Astrocyte (in vitro differentiated cells and primary cell): ENCODE results near the gene RPS6KA2.

Source experiments
- EZH2 ChIP-seq: IDR thresholded peaks from 2 replicates; pipeline ENCODE4 v1.6.1; 2012; ENCODE audit warnings: mild to moderate bottlenecking, low read length, inconsistent platforms; ENCODE audit not compliant: insufficient read depth
- TF ChIP-seq, protein P1 (sequence below): IDR thresholded peaks from 2 replicates; pipeline ENCODE4 v1.5.1; 2011; ENCODE audit warnings: low read depth, mild to moderate bottlenecking, inconsistent platforms, low read length, moderate library complexity; ENCODE audit not compliant: insufficient read depth

DNA sequence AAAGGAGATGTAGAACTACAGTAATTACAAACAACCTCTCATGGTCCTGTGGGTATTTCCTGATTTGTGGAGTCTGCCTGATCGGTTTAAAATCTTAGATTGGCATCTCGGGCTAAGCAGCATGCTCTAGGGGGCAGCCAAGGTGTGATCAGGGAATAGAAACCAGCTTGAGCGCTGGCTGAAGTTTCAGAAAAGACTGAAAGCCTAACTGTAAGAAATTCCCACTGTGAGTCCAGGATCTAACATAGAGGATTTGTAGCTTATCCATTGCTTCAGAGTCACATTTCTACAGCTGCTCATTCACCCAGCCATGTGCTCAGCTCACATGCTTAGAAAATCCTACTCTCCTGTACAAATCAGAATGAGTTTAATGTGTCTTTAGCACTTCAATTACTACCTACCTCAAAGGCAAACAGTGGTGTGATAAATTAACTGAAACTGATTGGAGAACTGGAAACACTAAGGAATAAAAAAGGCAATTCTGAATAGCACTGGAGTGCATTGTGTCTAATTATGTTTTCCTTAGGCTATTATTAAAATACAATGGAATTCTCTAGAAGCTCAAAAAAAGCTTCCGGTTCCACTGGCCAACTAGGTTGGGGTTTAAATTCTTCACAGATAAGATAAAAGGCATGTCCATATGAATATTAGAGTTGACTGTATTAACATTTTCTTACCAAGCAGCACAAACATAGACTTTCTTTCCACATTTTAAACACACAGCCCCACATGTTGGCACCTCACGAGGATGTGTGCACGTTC, 170.5 kb downstream of the RPS6KA2 start:
- TF ChIP-seq, protein P1, sequence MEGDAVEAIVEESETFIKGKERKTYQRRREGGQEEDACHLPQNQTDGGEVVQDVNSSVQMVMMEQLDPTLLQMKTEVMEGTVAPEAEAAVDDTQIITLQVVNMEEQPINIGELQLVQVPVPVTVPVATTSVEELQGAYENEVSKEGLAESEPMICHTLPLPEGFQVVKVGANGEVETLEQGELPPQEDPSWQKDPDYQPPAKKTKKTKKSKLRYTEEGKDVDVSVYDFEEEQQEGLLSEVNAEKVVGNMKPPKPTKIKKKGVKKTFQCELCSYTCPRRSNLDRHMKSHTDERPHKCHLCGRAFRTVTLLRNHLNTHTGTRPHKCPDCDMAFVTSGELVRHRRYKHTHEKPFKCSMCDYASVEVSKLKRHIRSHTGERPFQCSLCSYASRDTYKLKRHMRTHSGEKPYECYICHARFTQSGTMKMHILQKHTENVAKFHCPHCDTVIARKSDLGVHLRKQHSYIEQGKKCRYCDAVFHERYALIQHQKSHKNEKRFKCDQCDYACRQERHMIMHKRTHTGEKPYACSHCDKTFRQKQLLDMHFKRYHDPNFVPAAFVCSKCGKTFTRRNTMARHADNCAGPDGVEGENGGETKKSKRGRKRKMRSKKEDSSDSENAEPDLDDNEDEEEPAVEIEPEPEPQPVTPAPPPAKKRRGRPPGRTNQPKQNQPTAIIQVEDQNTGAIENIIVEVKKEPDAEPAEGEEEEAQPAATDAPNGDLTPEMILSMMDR = peak; percentile 23
- TF ChIP-seq EZH2 = no peak
